ENCODE measurements around the gene ATRN. TPM values are rescaled to one million over a fixed set of nuclear protein-coding genes. Genes with fewer than 3 reads are reported as not detected.
"Not testable (repeated sequence)": the region's sequence is repeated elsewhere in the genome, so short reads cannot be mapped to it uniquely, and the experiment has no call there.

Gene ATRN
- polyA plus RNA-seq, 1 donor from 2014 or later, result 27.5 TPM

DNA sequence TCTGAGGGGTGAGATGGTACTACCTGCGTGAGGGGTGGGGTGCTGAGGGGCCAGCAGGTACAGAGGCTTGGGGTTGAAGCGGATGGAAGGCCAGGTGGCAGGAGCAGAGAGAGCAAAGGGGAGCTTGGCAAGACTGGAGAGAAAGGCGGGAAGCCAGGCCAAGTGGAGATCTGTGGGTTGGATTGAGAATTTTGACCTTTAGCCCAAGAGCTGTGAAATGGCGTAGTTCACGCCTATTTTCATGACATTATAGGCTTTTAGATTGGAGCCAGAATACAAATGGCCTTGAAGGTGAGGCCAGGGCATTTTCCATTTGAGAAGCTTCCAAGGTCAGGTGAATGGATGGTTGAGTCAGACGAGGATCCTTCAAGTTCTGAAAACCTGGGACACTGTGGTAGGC lies 2.5 kb downstream of the ATRN start:
- Histone ChIP-seq H3K27me3 (ENCODE audit: insufficient read depth, low read depth, low read length) (no peaks in the 10 kb centered on the region), H2AFZ (ENCODE audit: low read depth, low read length) (no peak overlapping the region), H3K9ac (ENCODE audit: low read length) (no peak overlapping the region), H3K79me2 (replicated peaks; ENCODE audit: insufficient read depth, low read length) (peaks cover 33% of the 10 kb centered on the region), H3K27ac (ENCODE audit: low read length) (no peak overlapping the region), H3K4me3 (ENCODE audit: low read length) (peak overlapping the region; percentile 97), H4K20me1 (ENCODE audit: insufficient read depth) (no peaks in the 10 kb centered on the region), H3K9me2 (ENCODE audit: insufficient read depth, low read length) (no peaks in the 10 kb centered on the region), H3K36me3 (ENCODE audit: insufficient read depth, low read length) (no peaks in the 10 kb centered on the region), H3F3A (ENCODE audit: insufficient read depth, low read length, poor library complexity, severe bottlenecking) (no peaks in the 10 kb centered on the region), H3K9me3 (ENCODE audit: low read length) (no peaks in the 10 kb centered on the region), H3K4me2 (ENCODE audit: low read length) (peak overlapping the region; percentile 91)
- no peak for TF ChIP-seq SMC3 (conservative IDR thresholded peaks at IDR 0.05; ENCODE audit: poor library complexity)

- Histone ChIP-seq H3K36me3 (ENCODE audit: insufficient read depth, low read length) (no peaks in the 10 kb centered on the region), H3K27ac (ENCODE audit: low read length) (no peak overlapping the region), H3K27me3 (ENCODE audit: insufficient read depth, low read depth, low read length) (no peaks in the 10 kb centered on the region), H3K9ac (ENCODE audit: low read length) (no peak overlapping the region), H3K9me2 (ENCODE audit: insufficient read depth, low read length) (no peaks in the 10 kb centered on the region), H4K20me1 (ENCODE audit: insufficient read depth) (no peaks in the 10 kb centered on the region), H3K9me3 (ENCODE audit: low read length) (no peaks in the 10 kb centered on the region), H3K79me2 (replicated peaks; ENCODE audit: insufficient read depth, low read length) (peaks cover 33% of the 10 kb centered on the region), H2AFZ (ENCODE audit: low read depth, low read length) (no peak overlapping the region), H3F3A (ENCODE audit: insufficient read depth, low read length, poor library complexity, severe bottlenecking) (no peaks in the 10 kb centered on the region), H3K4me2 (ENCODE audit: low read length) (no peak overlapping the region), H3K4me3 (ENCODE audit: low read length) (peak overlapping the region; percentile 97)
- no peak for TF ChIP-seq EP300 (conservative IDR thresholded peaks at IDR 0.05; ENCODE audit: poor library complexity, severe bottlenecking)
- TF ChIP-seq, protein P1, sequence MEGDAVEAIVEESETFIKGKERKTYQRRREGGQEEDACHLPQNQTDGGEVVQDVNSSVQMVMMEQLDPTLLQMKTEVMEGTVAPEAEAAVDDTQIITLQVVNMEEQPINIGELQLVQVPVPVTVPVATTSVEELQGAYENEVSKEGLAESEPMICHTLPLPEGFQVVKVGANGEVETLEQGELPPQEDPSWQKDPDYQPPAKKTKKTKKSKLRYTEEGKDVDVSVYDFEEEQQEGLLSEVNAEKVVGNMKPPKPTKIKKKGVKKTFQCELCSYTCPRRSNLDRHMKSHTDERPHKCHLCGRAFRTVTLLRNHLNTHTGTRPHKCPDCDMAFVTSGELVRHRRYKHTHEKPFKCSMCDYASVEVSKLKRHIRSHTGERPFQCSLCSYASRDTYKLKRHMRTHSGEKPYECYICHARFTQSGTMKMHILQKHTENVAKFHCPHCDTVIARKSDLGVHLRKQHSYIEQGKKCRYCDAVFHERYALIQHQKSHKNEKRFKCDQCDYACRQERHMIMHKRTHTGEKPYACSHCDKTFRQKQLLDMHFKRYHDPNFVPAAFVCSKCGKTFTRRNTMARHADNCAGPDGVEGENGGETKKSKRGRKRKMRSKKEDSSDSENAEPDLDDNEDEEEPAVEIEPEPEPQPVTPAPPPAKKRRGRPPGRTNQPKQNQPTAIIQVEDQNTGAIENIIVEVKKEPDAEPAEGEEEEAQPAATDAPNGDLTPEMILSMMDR (IDR thresholded peaks at IDR 0.05; ENCODE audit: poor library complexity, severe bottlenecking), result no peak
Observed at GRCh38 chr20:3473944-3474343, 3.1 kb downstream of the ATRN start.

- not testable (repeated sequence) for H3K9ac ChIP-seq (ENCODE audit: low read length); H4K20me1 ChIP-seq (ENCODE audit: insufficient read depth); H3K4me2 ChIP-seq (ENCODE audit: low read length); H3K9me3 ChIP-seq (ENCODE audit: low read length); H3F3A ChIP-seq (ENCODE audit: insufficient read depth, low read length, poor library complexity, severe bottlenecking); H3K36me3 ChIP-seq (ENCODE audit: insufficient read depth, low read length); H3K27ac ChIP-seq (ENCODE audit: low read length); H3K27me3 ChIP-seq (ENCODE audit: insufficient read depth, low read depth, low read length); H3K9me2 ChIP-seq (ENCODE audit: insufficient read depth, low read length); H3K4me3 ChIP-seq (ENCODE audit: low read length); H2AFZ ChIP-seq (ENCODE audit: low read depth, low read length)
- peaks cover 31% of the 10 kb centered on the region for H3K79me2 ChIP-seq (replicated peaks; ENCODE audit: insufficient read depth, low read length)
Observed at GRCh38 chr20:3477003-3477860, 6.4 kb downstream of the ATRN start.

DNA sequence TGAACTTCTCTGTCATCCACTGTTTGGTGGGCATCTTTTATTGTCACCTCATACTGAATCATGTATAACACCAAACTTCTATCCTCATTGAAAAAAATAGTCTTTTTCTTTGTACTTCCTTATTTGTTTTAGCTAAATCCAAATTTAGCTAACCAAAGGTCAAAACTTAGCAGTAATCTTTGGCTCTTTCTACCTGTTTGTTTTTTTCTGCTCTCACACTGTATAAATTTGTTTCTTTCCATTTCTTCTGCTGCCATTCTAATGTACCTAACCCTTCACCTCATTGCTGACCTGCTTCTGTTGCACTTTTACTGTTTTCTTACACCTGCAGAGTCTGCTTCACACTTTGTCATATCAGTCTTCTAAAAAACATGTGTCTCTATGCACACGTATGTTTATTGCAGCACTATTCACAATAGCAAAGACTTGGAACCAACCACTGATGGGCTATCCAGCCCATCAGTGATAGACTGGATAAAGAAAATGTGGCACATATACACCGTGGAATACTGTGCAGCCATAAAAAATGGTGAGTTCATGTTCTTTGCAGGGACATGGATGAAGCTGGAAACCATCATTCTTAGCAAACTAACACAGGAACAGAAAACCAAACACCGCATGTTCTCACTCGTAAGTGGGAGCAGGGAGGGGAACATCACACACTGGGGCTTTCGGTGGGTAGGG lies 7.2 kb downstream of the ATRN start:
- no peaks in the 10 kb centered on the region for H3K27me3 ChIP-seq (ENCODE audit: insufficient read depth, low read depth, low read length)
- H3K9me3 ChIP-seq (ENCODE audit: low read length), result no peaks in the 10 kb centered on the region
- no peak overlapping the region for H3K27ac ChIP-seq (ENCODE audit: low read length)
- no peaks in the 10 kb centered on the region for H3K9me2 ChIP-seq (ENCODE audit: insufficient read depth, low read length)
- no peak overlapping the region for H3K4me2 ChIP-seq (ENCODE audit: low read length)
- no peak overlapping the region for H3K4me3 ChIP-seq (ENCODE audit: low read length)
- H3F3A ChIP-seq (ENCODE audit: insufficient read depth, low read length, poor library complexity, severe bottlenecking), result no peaks in the 10 kb centered on the region
- H3K9ac ChIP-seq (ENCODE audit: low read length), result no peak overlapping the region
- no peaks in the 10 kb centered on the region for H4K20me1 ChIP-seq (ENCODE audit: insufficient read depth)
- peaks cover 24% of the 10 kb centered on the region for H3K79me2 ChIP-seq (replicated peaks; ENCODE audit: insufficient read depth, low read length)
- no peaks in the 10 kb centered on the region for H3K36me3 ChIP-seq (ENCODE audit: insufficient read depth, low read length)
- TF ChIP-seq MXI1 (conservative IDR thresholded peaks at IDR 0.05; ENCODE audit: poor library complexity, severe bottlenecking), result no peak
- no peak for TF ChIP-seq POLR2AphosphoS5 (IDR thresholded peaks at IDR 0.05)
- TF ChIP-seq, protein P1 (IDR thresholded peaks at IDR 0.05; ENCODE audit: poor library complexity, severe bottlenecking), result no peak
- TF ChIP-seq REST (IDR thresholded peaks at IDR 0.05; ENCODE audit: borderline replicate concordance), result no peak
- no peak for TF ChIP-seq RAD21 (conservative IDR thresholded peaks at IDR 0.05)
- TF ChIP-seq EP300 (conservative IDR thresholded peaks at IDR 0.05; ENCODE audit: poor library complexity, severe bottlenecking), result no peak
- TF ChIP-seq EZH2 (IDR thresholded peaks at IDR 0.05; ENCODE audit: borderline replicate concordance, insufficient read depth, low read length, poor library complexity, severe bottlenecking), result no peak
- TF ChIP-seq TAF1 (IDR thresholded peaks at IDR 0.05; ENCODE audit: low read depth), result no peak
- H2AFZ ChIP-seq (ENCODE audit: low read depth, low read length), result no peak overlapping the region
